ENCODE measurements around the gene RSPH9.

DNA sequence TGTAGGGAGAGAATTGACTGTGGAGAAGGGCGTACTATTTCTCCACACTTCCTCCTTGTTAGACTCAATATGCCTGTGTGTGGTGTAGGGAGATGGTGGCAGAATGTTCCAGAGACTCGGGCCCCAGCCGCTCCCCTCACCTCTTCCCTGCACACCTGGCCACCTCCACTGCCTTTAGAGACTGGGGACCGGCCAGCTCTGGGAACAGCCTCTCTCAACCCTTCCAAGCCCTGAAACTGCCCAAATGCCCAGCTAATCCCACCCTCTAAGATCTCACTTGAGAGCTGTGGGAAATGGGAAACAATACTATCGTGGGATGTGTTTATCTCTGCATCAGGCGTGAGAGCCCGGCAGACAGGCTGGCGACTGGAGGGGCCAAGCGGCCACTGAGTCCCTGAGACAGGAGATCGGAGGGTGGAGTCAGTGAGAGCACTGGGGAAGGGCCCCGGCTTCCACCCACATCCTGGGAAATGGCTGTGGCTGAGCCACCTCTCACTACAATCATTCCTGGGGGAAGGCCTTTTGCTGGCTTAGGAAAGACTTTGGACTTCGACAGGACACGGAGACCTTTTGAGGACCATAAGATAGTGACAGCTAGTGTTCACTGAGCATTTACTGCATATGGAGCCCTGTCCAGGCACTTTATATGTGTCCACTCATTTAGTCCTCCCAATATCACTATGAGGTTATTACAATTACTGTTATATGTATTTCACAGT lies 73.7 kb downstream of the RSPH9 start:
- TF ChIP-seq, protein P1, sequence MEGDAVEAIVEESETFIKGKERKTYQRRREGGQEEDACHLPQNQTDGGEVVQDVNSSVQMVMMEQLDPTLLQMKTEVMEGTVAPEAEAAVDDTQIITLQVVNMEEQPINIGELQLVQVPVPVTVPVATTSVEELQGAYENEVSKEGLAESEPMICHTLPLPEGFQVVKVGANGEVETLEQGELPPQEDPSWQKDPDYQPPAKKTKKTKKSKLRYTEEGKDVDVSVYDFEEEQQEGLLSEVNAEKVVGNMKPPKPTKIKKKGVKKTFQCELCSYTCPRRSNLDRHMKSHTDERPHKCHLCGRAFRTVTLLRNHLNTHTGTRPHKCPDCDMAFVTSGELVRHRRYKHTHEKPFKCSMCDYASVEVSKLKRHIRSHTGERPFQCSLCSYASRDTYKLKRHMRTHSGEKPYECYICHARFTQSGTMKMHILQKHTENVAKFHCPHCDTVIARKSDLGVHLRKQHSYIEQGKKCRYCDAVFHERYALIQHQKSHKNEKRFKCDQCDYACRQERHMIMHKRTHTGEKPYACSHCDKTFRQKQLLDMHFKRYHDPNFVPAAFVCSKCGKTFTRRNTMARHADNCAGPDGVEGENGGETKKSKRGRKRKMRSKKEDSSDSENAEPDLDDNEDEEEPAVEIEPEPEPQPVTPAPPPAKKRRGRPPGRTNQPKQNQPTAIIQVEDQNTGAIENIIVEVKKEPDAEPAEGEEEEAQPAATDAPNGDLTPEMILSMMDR (IDR thresholded peaks at IDR 0.05): no peak
- TF ChIP-seq POLR2AphosphoS5 (IDR thresholded peaks at IDR 0.05): no peak
- no peak for TF ChIP-seq POLR2A (IDR thresholded peaks at IDR 0.05)

All from suprapubic skin (tissue), 4 donors.